HEK293 (cell line): ENCODE data around the gene SFXN3.

Experiments used
- CTCF ChIA-PET: fragments of 350-600 bp; formaldehyde crosslinking; extraction: SDS; loops from one replicate; lab custom pipeline; 2021; ENCODE audit warnings: antibody characterized with exemption; lab: Yijun Ruan, JAX
- POLR2A ChIA-PET: fragments of 300-600 bp; formaldehyde crosslinking; extraction: SDS; loops from one replicate; lab custom pipeline; 2020; ENCODE audit warnings: antibody characterized with exemption, inconsistent platforms; lab: Yijun Ruan, JAX
- H3K27ac ChIP-seq: fragments of 200-500 bp; sonication (Bioruptor generic); 2 replicates; pipeline ENCODE4 v1.5.1; 2014; ENCODE audit warnings: low read depth, low read length, control low read depth, inconsistent platforms; ENCODE audit errors: extremely low read depth
- H3K36me3 ChIP-seq, 2 experiments: fragments of 200-500 bp in 1 of 2; sonication (Bioruptor generic) in 1 of 2; 1 replicate in 1 of 2; 2 replicates in 1 of 2; pipeline ENCODE4 v1.5.1; 2014 to 2017; ENCODE audit warnings: inconsistent platforms in 2 of 2, low read length in 2 of 2; ENCODE audit not compliant: control insufficient read depth in 2 of 2, insufficient read depth in 1 of 2
- H3K4me1 ChIP-seq: fragments of 200-500 bp; sonication (Bioruptor generic); 2 replicates; pipeline ENCODE4 v1.5.1; 2014; ENCODE audit warnings: mild to moderate bottlenecking, low read length, inconsistent platforms; ENCODE audit not compliant: control insufficient read depth, insufficient read depth
- H3K4me3 ChIP-seq: 2 replicates; pipeline ENCODE4 v1.5.1; 2011; ENCODE audit warnings: low read depth, mild to moderate bottlenecking, control low read depth, low read length, moderate library complexity
- H3K9me3 ChIP-seq: fragments of 200-500 bp; sonication (Bioruptor generic); 2 replicates; pipeline ENCODE4 v1.5.1; 2014; ENCODE audit warnings: low read depth, low read length, inconsistent platforms; ENCODE audit not compliant: control insufficient read depth, insufficient read depth
- ATF2 ChIP-seq: fragments of 450-650 bp; formaldehyde crosslinking; IDR thresholded peaks from 2 replicates; pipeline ENCODE4 v1.5.1; 2016; ENCODE audit warnings: missing biosample characterization, missing genetic modification characterization, low read depth
- BCL11B ChIP-seq: fragments of 450-650 bp; formaldehyde crosslinking; IDR thresholded peaks from 2 replicates; pipeline ENCODE4 v1.5.1; 2016; ENCODE audit warnings: low read depth, missing biosample characterization, missing genetic modification characterization
- EGR2 ChIP-seq: fragments of 450-650 bp; formaldehyde crosslinking; IDR thresholded peaks from 2 replicates; pipeline ENCODE4 v1.5.1; 2016; ENCODE audit warnings: low read depth, missing biosample characterization, missing genetic modification characterization
- MEIS1 ChIP-seq: sonication (generic); formaldehyde crosslinking; IDR thresholded peaks from 2 replicates; pipeline ENCODE4 v1.8.1; 2022; ENCODE audit warnings: missing genetic modification reagents, mild to moderate bottlenecking, borderline replicate concordance
- MZF1 ChIP-seq: fragments of 450-650 bp; formaldehyde crosslinking; IDR thresholded peaks from 2 replicates; pipeline ENCODE4 v1.5.1; 2017; ENCODE audit warnings: missing biosample characterization, missing genetic modification characterization, borderline replicate concordance
- PRDM10 ChIP-seq: fragments of 450-650 bp; formaldehyde crosslinking; IDR thresholded peaks from 2 replicates; pipeline ENCODE4 v1.5.1; 2016; ENCODE audit warnings: missing biosample characterization, missing genetic modification characterization
- SP3 ChIP-seq: fragments of 450-650 bp; formaldehyde crosslinking; IDR thresholded peaks from 2 replicates; pipeline ENCODE4 v1.5.1; 2016; ENCODE audit warnings: missing biosample characterization, missing genetic modification characterization
- ZBTB1 ChIP-seq: fragments of 450-650 bp; formaldehyde crosslinking; IDR thresholded peaks from 2 replicates; pipeline ENCODE4 v1.5.1; 2016; ENCODE audit warnings: missing biosample characterization, missing genetic modification characterization
- ZFHX2 ChIP-seq: fragments of 450-650 bp; formaldehyde crosslinking; conservative IDR thresholded peaks from 2 replicates; pipeline ENCODE4 v1.5.1; 2016; ENCODE audit warnings: missing biosample characterization, missing genetic modification characterization
- ZNF311 ChIP-seq: fragments of 450-650 bp; formaldehyde crosslinking; IDR thresholded peaks from 2 replicates; pipeline ENCODE4 v1.5.1; 2017; ENCODE audit warnings: missing biosample characterization, missing genetic modification characterization, borderline replicate concordance
- ZNF335 ChIP-seq: fragments of 450-650 bp; formaldehyde crosslinking; conservative IDR thresholded peaks from 2 replicates; pipeline ENCODE4 v1.5.1; 2016; ENCODE audit warnings: missing biosample characterization, missing genetic modification characterization
- ZNF488 ChIP-seq: fragments of 450-650 bp; formaldehyde crosslinking; IDR thresholded peaks from 2 replicates; pipeline ENCODE4 v1.5.1; 2016; ENCODE audit warnings: missing biosample characterization, missing genetic modification characterization
- ZNF626 ChIP-seq: fragments of 450-650 bp; sonication (Bioruptor Pico); formaldehyde crosslinking; IDR thresholded peaks from 2 replicates; pipeline ENCODE4 v1.5.1; 2018; ENCODE audit warnings: missing biosample characterization, missing genetic modification characterization, inconsistent platforms
- ZNF658 ChIP-seq: fragments of 450-650 bp; formaldehyde crosslinking; IDR thresholded peaks from 2 replicates; pipeline ENCODE4; 2016; ENCODE audit warnings: missing biosample characterization, missing genetic modification characterization
- ZNF664 ChIP-seq: fragments of 450-650 bp; formaldehyde crosslinking; IDR thresholded peaks from 2 replicates; pipeline ENCODE4 v1.5.1; 2016; ENCODE audit warnings: missing biosample characterization, missing genetic modification characterization
- ZNF837 ChIP-seq: fragments of 450-650 bp; formaldehyde crosslinking; IDR thresholded peaks from 2 replicates; pipeline ENCODE4 v1.5.1; 2016; ENCODE audit warnings: missing biosample characterization, missing genetic modification characterization

SFXN3 gene

GRCh38 chr10:101071267-101071884 lies 40.3 kb downstream of the SFXN3 start:
- CTCF ChIA-PET, result interaction anchor here (0.7 to 1.9 kb wide), 7 partner anchors 11 to 71 kb away, joined by 3 to 8 read pairs (median 5); no protein-coding TSS in a partner anchor
- TF ChIP-seq ZFHX2 (tag by site-specific recombination) (peak; percentile 76), EGR2 (tag by site-specific recombination) (peak; percentile 77), ZNF664 (tag by site-specific recombination) (peak; percentile 89), ZNF488 (tag by site-specific recombination) (no peak)

GRCh38 chr10:101071885-101072433 lies 40.9 kb downstream of the SFXN3 start:
- Histone ChIP-seq H3K36me3 (no peaks in the 10 kb centered on the region), H3K4me3 (no peak overlapping the region), H3K4me1 (no peaks in the 10 kb centered on the region)
- ChIA-PET CTCF (interaction anchor here (0.7 to 1.9 kb wide), 8 partner anchors 12 to 70 kb away, joined by 3 to 8 read pairs (median 4); no protein-coding TSS in a partner anchor), POLR2A (no interaction called here)
- TF ChIP-seq BCL11B (tag by site-specific recombination) (no peak), ZNF626 (tag by site-specific recombination) (no peak), PRDM10 (tag by site-specific recombination) (no peak)
- TF ChIP-seq, all 188 proteins: peak for 0
- no peaks in the 10 kb centered on the region for H3K9me3 ChIP-seq
- no peak overlapping the region for H3K27ac ChIP-seq

More at GRCh38 chr10:101071267-101071884, 40.3 kb downstream of the SFXN3 start:
- H3K4me3 ChIP-seq, result no peak overlapping the region
- H3K36me3 ChIP-seq, result no peaks in the 10 kb centered on the region
- POLR2A ChIA-PET, result no interaction called here
- no peaks in the 10 kb centered on the region for H3K4me1 ChIP-seq
- no peak overlapping the region for H3K27ac ChIP-seq
- no peaks in the 10 kb centered on the region for H3K9me3 ChIP-seq

- Histone ChIP-seq H3K27ac (no peak overlapping the region), H3K4me3 (no peak overlapping the region), H3K4me1 (no peaks in the 10 kb centered on the region)
- POLR2A ChIA-PET, result no interaction called here
- TF ChIP-seq ZNF837 (tag by site-specific recombination) (no peak), MEIS1 (CRISPR knock-in tag) (no peak), ZNF658 (tag by site-specific recombination) (no peak), ZNF311 (tag by site-specific recombination) (no peak), ZBTB1 (tag by site-specific recombination) (no peak), ATF2 (peak; percentile 78), MZF1 (no peak), ZNF335 (tag by site-specific recombination) (no peak), SP3 (tag by site-specific recombination) (no peak), ZFHX2 (tag by site-specific recombination) (peak; percentile 29)
- TF ChIP-seq, all 188 proteins: peak for 2
- H3K9me3 ChIP-seq, result no peaks in the 10 kb centered on the region
- H3K36me3 ChIP-seq, result no peaks in the 10 kb centered on the region
- CTCF ChIA-PET, result interaction anchor here (1.2 kb wide), 1 partner anchor 12 kb away, joined by 4 read pairs; no protein-coding TSS in a partner anchor
Observed at GRCh38 chr10:101072923-101073322, 41.9 kb downstream of the SFXN3 start.
